Pons (tissue), 1 donor: ENCODE measurements around the gene PERM1.
"Not testable (repeated sequence)": the region's sequence is repeated elsewhere in the genome, so short reads cannot be mapped to it uniquely, and the experiment has no call there.

Experiments used
- DNase-seq: peaks from one replicate; pipeline ENCODE4 v3.0.0-alpha.2; 2016; ENCODE audit warnings: low spot score

PERM1 gene

DNA sequence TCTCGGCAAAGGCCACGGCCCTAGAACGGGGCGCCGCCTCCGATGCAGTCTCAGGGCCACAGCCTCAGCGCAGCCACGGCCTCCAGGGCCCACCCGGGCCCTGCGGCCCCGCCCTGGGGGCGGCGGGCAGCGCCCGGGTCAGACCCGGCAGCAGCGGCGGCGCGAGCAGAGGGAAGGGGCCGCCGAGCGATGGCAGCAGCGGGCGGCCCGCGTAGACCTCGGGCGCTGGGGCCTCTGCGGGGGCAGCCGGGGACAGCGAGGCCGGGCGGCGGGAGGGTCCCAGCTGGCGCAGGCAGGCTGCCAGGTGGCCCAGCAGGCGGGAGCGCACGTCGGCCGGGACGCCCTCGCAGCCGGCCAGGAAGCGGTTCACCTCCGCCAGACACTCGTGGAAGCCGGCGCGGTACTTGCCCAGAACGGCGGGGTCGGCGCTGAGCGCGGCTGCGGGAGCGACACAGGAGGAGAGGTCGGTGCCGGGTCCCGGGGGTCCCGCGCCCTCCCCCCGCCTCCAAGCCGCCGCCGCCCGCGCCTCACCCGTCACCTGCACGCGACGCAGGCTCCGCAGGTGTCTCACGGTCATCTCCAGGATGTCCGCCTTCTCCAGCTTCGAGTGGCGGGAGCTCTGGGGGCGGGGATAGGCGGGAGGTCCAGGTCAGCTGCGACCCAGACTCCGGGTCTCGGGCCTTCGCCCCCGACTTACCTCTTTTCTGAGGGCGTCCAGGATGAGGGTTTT lies 17.3 kb upstream of the PERM1 start:
- DNase-seq = no peak

DNA sequence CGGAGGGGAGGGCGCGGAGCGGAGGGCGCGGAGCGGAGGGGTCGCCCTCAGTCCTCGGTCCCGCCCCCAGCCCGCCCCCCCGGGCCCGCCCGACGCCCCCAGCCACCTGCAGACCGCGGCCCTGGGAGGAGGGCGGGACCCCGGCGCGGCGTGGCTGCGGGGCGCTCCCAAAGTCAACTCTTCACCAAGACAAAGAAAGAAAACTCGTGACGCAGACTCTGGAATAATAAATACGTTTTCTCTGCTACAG lies 16.8 kb upstream of the PERM1 start:
- DNase-seq = no peak

DNA sequence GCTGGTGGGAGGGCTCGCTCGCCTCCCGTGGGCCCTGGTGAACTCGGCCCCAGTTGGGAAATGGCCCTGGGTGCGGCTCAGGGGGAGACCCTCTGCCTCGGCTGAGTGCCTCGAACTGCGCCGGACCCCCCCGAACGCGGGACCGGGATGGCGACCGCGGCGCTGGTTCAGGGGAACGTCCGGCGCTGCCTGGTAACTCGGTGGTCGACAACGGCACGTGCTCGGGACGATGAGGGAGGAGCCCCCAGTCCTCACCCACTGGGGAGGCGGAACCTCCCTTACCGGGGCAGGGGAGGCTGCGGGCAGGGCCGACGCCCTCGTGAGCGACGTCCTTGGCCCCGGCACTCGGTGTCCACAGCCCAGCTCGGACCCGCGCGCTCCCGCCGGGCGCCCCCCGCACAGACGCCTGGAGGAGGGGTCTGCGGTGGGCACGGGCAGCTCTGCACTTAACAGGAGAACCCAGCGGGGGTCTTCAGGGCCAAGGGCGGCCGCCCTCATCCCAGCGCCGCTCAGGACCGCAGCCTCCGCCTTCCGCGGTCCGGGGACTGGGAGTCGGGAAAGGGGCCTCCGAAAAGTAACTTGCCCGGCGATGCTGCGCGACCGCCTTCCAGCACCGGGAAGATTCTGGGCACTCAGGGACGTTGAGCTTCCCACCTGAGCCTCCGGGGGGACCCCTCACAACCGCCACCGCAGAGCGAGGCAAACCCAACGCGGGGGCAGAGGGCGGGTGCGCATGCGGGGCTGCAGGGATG lies 16.3 kb upstream of the PERM1 start:
- DNase-seq = no peak

DNA sequence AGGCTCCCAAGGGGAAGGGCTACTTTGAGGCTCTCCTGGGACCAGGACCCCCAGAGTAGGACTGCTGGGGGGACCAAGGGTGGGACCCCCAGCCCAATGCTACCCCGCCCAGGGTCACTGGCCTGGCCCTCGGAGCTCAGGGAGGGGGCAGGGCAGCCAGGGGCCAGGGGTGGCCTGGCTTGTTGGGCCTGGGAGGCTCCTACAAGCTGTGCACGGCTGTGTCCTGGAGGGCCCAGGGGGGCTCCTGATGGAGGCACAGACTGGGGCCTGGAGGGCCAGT lies 15.8 kb upstream of the PERM1 start:
- DNase-seq = no peak

DNA sequence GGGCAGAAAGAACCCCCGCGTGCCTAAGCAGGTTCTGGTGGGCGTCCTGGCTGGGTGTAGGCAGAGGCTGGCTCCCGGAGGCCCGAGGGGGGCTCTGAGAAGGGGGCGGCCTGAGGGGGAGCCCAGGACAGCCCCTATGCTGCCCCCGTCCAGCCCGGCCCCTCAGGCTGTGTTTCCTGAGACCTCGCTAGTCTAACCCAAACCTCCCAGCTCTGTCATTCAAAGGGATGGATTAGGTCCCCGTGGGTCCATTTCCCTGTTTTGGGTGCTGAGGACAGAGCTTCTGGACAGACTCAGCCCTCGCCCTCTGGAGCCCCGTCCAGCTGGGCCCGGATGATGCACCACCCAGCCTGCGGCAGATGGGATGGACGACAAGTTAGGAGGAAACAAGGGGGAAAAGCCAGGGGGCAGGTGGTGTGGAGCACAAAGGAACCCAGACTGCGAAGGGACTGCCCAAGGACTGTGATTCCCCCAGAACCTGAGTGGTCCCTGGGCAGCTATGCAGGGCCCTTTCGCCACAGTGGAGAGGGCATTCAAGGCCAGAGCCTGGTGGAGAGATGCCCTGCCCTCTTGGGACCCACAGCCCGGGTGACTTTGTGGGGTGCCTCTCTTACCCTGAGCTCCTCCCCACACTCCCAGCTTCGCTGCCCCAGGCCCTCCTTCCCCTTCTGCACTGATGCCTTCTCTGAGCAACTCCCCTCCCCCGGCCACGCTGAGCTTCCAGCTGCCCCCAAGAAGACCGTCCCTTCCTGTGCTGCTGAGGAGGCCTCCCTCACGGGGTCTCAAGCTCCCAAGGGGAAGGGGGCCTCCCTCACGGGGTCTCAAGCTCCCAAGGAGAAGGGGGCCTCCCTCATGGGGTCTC lies 15.2 kb upstream of the PERM1 start:
- no peak for DNase-seq

DNA sequence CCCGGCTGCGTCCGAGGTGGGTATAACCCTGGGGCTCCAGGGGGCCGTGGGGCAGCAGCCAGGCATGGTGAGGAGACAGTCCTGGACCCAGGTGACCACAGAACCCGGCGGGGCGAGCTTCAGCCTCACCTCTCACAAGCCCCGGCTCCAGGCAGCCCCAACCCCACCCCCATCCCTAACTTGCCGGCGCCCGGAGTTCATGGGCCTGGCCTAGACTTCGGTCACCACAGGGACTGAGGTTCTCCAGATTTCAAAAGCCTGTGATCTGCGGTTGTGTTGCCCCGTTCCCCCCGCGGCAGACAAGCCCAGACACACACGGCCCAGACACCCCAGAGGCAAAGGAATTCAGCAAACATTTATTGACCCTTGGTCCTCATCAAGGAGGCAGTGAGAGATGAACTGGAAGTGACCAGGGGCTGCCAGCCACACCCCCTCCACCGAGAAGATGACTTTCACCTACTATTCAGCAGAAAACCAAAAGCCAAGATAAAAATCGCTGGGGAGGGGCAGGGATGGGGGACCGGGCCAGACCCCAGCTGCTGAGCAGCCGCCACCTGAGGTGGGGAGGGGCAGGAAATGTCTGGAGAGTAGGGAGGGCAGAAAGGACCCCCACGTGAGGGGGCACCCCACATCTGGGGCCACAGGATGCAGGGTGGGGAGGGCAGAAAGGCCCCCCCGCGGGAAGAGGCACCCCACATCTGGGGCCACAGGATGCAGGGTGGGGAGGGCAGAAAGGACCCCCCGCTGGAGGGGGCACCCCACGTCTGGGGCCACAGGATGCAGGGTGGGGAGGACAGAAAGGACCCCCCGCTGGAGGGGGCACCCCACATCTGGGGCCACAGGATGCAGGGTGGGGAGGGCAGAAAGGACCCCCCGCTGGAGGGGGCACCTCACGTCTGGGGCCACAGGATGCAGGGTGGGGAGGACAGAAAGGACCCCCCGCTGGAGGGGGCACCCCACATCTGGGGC lies 14.1 kb upstream of the PERM1 start:
- DNase-seq = no peak

DNA sequence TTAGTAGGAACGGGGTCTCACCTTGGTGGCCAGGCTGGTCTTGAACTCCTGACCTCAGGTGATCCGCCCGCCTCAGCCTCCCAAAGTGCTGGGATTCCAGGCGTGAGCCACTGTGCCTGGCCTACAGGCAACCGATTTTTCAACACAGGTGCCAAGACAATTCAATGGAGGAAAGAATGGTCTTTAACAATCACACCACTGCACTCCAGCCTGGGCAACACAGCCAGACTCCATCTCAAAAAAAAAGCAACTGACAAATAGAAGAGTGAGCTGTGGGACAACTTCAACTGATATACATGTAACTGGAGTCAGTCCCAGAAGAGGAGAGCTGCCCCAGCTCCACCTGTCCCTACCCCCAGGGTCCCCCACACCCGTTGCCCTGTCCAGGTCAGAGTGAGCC lies 12.7 kb upstream of the PERM1 start:
- not testable (repeated sequence) for DNase-seq

DNA sequence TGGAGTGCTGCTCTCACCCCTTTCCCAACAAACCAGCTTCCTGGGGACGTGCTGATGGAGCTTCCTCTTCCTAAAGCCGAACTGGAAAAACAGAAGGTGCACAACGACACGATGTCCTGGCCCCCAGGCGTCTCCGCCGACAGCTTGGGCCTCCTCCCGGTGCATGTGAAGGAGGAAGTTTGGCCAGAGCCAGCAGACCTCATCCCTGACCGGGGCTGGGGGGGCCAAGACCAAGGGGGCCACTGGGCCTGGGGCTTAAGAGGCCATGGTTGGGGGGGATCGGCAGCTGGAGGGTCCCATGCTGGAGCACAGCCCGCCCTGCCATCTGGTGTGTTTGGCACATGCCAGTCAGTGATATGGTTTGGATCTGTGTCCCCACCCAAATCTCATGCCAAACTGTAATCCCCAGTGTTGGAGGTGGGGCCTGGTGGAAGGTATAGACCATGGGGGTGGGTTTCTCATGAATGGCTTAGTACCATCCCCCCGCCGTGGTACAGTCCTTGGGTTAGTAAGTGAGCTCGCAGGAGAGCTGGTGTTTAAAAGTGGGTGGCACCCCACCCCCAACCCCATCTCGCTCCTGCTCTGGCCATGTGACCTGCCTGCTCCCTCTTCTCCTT lies 11.6 kb upstream of the PERM1 start:
- DNase-seq = no peak

DNA sequence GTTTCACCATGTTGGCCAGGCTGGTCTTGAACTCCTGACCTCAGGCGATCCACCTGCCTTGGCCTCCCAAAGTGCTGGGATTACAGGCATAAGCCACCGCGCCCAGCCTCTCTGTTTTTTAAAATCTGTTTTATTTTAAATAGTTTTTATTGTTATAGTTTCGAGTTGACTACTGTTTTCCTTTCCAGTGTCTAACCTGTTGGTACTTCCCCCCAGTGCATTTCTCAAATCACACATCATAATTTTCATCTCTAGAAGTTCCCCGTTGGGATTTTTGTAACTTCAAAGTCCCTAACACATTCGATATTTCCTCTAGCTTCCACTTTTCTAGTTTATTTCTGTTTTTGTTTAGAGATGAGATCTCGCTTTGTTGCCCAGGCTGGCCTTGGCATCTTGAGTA lies 10.5 kb upstream of the PERM1 start:
- no peak for DNase-seq

DNA sequence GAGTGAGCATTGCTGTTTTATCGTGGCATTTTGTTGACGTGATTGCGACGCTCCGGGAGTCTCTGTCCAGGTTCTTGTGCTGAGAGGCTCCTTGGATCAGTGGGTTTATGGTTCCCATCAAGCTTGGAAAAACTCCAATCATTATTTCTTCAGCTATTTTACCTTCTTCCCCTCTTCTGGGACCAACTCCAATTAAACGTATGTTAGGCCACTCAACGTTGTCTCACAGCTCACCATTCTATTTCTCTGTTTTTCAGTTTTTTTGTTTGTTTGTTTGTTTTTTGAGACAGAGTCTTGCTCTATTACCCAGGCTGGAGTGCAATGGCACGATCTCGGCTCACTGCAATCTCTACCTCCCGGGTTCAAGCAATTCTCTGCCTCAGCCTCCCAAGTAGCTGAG lies 10.0 kb upstream of the PERM1 start:
- DNase-seq = no peak

DNA sequence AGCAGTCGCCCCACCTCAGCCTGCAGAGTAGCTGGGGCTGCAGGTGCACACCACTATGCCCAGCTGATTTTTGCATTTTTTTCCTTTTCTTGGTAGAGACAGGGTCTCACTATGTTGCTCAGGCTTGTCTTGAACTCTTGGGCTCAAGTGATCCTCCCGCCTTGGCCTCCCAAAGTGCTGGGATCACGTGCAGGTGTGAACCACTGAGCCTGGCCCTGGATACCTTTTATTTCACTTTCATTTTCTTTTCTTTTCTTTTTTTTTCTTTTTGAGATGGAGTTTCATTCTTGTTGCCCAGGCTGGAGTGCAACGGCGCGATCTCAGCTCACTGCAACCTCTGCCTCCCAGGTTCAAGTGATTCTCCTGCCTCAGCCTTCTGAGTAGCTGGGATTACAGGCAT lies 9.4 kb upstream of the PERM1 start:
- DNase-seq = not testable (repeated sequence)

DNA sequence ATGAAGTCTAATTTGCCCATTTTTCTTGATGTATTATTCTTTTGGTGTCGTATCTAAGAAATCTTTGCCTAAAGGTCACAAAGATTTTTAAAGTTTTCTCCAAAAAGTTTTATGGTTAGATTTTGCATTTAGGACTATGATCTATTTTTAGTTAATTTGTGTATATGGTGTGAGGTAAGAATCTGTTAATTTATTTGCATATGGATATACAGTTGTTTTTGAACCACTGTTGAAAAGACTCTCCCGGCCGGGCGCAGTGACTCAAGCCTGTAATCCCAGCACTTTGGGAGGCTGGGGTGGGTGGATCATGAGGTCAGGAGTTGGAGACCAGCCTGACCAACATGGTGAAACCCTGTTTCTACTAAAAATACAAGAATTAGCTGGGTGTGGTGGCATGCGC lies 6.2 kb upstream of the PERM1 start:
- not testable (repeated sequence) for DNase-seq

DNA sequence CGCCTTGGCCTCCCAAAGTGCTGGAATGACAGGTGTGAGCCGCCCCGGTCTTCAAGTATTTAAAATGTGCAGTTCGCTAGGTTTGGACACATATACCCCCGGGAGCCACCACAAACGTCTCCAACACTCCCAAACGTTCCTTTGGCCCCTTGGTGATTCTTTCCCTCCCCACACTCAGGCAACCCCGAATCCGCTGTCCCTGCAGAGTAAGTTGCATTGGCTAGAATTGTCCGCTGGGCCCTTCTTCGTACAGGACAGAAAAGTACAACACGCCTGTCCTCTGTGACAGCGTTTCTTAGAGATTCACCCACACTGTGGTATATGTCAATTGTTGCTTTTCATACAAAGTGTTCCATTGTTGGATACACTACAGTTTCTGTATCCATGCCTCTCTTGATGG lies 3.2 kb upstream of the PERM1 start:
- no peak for DNase-seq

DNA sequence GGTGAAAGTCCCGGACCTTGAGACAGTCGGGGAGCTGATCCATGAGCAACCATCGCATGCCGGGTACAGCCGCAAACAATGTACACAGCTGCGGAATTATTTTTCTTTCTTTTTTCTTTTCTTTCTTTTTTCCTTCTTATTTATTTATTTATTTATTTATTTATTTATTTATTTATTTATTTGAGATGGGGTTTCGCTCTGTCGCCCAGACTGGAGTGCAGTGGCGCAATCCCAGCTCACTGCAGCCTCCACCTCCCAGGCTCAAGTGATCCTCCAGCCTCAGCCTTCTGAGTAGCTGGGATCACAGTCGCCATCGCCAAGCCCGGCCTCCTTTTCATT lies 2.6 kb upstream of the PERM1 start:
- no peak for DNase-seq

DNA sequence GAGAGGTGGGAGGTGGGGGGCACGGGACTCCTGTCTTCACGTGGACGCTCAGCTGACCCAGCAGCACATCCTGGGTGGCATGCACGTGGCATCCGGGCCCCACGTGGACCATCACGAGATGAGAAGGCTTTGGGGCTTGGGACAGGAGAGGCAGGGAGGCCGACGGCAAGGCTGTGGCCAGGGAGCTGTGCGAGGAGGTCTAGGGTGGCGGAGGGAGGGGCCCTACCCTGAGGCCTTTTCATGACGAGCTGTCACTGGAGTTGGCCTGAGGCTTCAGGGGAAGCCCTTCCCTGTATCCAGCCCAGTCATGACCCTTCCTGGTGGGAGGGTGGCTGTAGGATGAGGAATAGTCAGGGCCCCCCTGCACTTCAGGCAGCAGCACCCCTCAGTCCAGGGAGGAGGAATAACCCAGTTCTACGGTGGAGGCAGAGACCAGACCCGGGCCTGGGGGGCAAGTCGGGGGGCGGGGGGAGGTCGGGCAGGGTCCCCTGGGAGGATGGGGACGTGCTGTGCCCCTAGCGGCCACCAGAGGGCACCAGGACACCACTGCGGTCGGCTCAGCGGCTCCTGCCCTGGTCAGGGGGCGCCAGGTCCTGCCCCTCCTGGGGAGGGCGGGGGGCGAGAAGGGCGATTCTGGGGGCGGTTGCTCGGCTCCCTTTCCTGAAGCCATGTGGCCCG lies 2.0 kb upstream of the PERM1 start:
- DNase-seq = no peak

DNA sequence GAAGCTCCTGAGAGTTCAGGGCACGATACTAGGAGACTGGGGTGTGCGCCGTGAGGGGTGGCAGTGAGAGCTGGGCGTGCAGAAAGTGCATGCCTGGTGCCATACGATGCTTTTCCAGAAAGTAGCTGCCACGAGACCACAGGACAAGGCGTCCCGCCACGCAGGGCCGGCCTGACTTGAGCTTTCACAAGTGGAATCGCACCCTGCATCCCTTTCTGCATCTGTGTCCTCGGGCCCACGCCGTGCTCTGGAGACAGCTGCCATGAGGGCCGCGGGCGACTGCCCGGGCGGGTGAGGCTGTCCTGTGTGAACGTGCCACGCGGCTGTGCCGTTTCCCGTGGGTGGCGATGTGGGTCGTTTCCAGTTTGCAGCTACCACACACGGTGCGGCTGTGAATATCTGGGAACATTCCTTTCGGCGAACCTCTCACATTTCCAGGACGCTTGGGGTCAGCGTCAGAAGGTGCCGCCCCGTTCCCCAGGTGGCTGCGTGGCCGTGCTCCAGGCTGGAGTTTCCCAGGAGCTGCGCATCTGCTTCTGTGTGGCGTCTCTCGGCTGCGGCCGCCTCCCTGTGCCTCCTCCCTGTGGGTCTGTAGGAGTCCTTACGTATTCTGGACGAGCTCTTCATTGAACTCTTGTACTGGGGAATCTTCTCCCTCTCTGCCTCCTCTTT lies 1.0 kb upstream of the PERM1 start:
- no peak for DNase-seq

DNA sequence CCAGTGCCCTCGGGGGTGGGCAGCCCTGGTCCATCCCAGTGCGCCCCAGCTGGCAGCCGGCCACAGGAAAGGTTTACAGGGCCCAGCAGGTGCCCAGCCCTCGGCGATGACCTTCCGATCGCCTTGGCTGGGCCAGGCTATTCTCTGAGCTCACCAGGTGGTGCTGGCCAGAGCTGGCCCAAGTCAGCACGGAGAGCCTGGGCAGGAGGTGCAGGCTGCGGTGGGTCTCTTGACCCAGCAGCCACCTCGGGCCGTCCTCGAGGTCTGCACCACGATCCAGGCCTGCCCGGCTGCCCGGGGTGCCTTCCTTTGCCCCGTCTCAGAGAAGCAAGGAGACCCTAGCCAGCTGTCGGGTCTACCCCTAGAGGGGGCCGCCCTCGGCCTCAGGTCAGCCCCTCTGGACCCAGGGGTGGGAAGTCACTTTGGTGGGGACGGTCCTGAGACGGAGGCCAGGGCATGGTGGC lies 370 bp downstream of the PERM1 start:
- no peak for DNase-seq

DNA sequence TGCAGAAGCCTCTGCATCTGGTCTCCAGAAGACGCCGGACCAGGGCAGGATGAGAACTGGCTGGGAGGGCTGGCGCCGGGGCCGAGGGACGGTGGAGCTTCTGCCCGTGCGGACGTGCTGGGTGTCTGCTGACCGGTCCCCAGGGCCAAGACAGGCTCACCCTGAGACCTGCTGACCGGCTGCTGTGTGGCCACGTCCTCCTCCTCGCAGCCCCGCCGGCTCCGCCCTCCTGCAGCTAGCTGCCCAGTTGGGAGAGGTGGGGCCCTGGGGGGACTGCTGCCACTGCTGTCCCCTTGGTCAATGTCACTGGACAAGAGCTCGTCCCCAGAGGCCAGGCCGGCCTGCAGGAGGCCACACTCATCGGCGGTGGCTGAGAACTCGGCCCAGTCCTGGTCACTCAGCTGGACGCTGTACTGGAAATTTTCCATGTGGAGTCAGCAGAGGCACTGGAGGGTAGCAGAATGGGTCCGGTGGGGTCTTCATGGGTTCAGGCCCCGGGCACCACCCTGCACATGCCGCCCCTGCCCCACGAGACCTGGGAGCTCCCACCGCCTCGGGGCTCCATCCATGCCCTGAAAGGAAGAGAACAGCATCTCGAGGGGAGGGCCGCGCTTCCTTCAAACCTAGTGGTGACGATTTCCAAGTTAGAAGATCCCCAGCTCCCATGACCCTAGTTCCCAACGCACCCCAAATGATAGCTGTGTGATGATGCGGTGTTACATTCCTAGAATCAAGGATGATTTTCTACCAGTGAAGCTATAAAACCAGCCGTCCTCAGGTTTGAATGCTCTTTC lies 1.1 kb downstream of the PERM1 start:
- DNase-seq = no peak

DNA sequence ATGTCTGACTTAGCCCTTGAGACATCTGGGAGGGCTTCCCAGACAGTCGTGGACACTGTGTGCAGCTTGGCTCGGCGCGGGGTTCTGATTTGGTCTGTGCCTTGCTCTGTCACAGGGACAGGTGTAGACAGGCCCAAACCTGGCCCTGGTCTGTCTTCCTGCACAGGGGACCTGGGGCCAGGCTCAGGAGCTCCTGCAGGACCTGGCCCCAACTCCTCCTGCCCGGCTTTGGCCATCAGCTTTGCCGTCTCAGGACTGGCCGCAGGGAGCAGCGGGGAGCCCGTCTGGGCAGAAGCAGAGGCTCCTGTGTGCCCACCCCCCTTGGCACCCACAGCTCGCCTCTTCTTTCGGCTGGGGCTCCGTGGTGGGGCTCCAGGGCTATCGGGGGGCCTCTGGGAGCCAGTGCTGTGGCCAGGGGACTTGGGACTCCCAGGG lies 1.7 kb downstream of the PERM1 start:
- no peak for DNase-seq

DNA sequence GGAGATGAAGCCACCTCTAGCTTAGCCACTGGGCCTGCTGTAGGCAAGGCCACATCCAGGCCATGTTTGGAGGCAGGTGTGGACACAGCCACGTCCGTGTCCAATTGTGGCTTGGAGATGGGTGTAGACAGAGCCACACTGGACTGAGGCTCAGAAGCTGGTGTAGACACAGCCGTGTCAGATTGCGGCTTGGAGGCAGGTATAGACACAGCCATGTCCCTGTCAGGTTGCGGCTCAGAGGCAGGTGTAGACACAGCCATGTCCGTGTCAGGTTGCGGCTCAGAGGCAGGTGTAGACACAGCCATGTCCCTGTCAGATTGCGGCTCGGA lies 2.2 kb downstream of the PERM1 start:
- DNase-seq = no peak
